Heart right ventricle (tissue), 16 donors: Measurements from ENCODE around the gene CHST12. TPM values are rescaled to one million over a fixed set of nuclear protein-coding genes. Genes with fewer than 3 reads are reported as not detected.
A peak's percentile ranks its signal among the peaks of the same experiment; 100 is the strongest.
"Not testable (repeated sequence)": the region's sequence is repeated elsewhere in the genome, so short reads cannot be mapped to it uniquely, and the experiment has no call there.

Source experiments
- ATAC-seq, 8 donors: fragments of 200-7000 bp; cut with Tn5 transposase; one replicate each; pipeline ENCODE4 v1.9.1; 2020; ENCODE audit warnings: mild to moderate bottlenecking in 8 of 8, moderate library complexity in 8 of 8, moderate number of reproducible peaks in 1 of 8
- DNase-seq, 2 donors: peaks; one replicate each; pipeline ENCODE4 v3.0.0-alpha.2; 2020
- H3K27ac ChIP-seq, 10 donors: fragments of 200-600 bp; sonication (generic) in 2 of 10; one replicate each; pipeline versions ENCODE4 v1.5.0 to v1.8.0; 2020 to 2022; ENCODE audit warnings: mild to moderate bottlenecking in 3 of 10
- H3K27me3 ChIP-seq, 7 donors: fragments of 200-600 bp; one replicate each; pipeline ENCODE4 v1.8.0; 2021 to 2022; ENCODE audit warnings: mild to moderate bottlenecking in 2 of 7
- H3K36me3 ChIP-seq, 9 donors: fragments of 200-600 bp; sonication (generic) in 1 of 9; one replicate each; pipeline versions ENCODE4 v1.5.0 to v1.8.0; 2020 to 2022; ENCODE audit warnings: mild to moderate bottlenecking in 2 of 9
- H3K4me1 ChIP-seq, 9 donors: fragments of 200-600 bp; sonication (generic) in 1 of 9; one replicate each; pipeline versions ENCODE4 v1.5.0 to v1.8.0; 2020 to 2022; ENCODE audit warnings: mild to moderate bottlenecking in 4 of 9
- H3K4me3 ChIP-seq, 10 donors: fragments of 200-600 bp; sonication (generic) in 2 of 10; one replicate each; pipeline versions ENCODE4 v1.5.0 to v1.8.0; 2020 to 2022; ENCODE audit warnings: mild to moderate bottlenecking in 7 of 10, moderate library complexity in 2 of 10
- H3K9me3 ChIP-seq, 11 donors: fragments of 200-600 bp in 10 of 11; sonication (generic) in 2 of 11; one replicate each; pipeline versions ENCODE4 v1.5.0 to v1.8.0; 2013 to 2022; ENCODE audit warnings: mild to moderate bottlenecking in 2 of 11, control low read depth in 1 of 11, moderate library complexity in 1 of 11
- WGBS, 2 donors: extraction: QIAGEN DNeasy Blood & Tissue Kit; methylation state at CpG; one replicate each; pipeline ENCODE4 v1.1.7; 2013; ENCODE audit warnings: inconsistent platforms in 1 of 2; 5-methylcytosine and 5-hydroxymethylcytosine counted together
- intact Hi-C, 10 donors: fragments of 100-400 bp; cut with DNase I; formaldehyde crosslinking; loops; one replicate each; pipeline versions ENCODE4 v1.11.1 to v1.14.2; 2022
- polyA plus RNA-seq, 2 donors: library from polyadenylated mRNA; stranded (reverse); fragments of 200-250 nt; gene quantifications; one replicate each; pipeline ENCODE4 v1.2.3, GENCODE V29; 2013
- total RNA-seq, 10 donors: library from RNA; stranded (reverse); fragmentation: NEBNext Ultra II Directional in 3 of 10; extraction: Animal tissue kit (Norgen Biotek cat#: 25700) in 3 of 10; gene quantifications; one replicate each; pipeline versions ENCODE4 v1.2.1 to v1.2.4, GENCODE V29; 2021 to 2023
- TF ChIP-seq, protein P1 (sequence below), 9 donors: fragments of 200-600 bp; sonication (generic) in 2 of 9; IDR thresholded peaks; one replicate each; pipeline versions ENCODE4 v1.5.0 to v1.8.0; 2021 to 2022; ENCODE audit warnings: antibody characterized with exemption in 9 of 9, mild to moderate bottlenecking in 5 of 9, moderate library complexity in 1 of 9
- donor health status: Arrhythmogenic right ventricular cardiomyopathy.
- donor health status: ischemic (EF 13 %, LVEDD 7.1; RV severe dilation, severe dysfunction).
- donor health status: healthy with polysubstance abuse.
- donor health status: DM: no; HTN: yes; CAD: no.
- donor health status: DM: no; HTN: no; CAD: no.
- donor health status: ischemic (EF 25% LVEDD 6.9; RV normal size, moderate dysfunction).
- donor health status: ischemic (EF 25% LVEDD 5.7; RV mildly dilated, moderate dysfunction).
- donor health status: healthy.
- donor health status: DM: yes; HTN: yes; CAD: no.
- donor health status: Ischemic cardiomyopathy.
- donor health status: ischemic (EF 35%, LVEDD 5.7; RV mildly dilated, moderate dysfunction).
- donor health status: nonischemic (EF 11% LVEDD 7.7; RV severe dilation, severe dysfunction).
- donor health status: DM: yes; HTN: yes; CAD: no.
- donor health status: PGD.
- donor health status: ischemic (EF 29% LVEDD 5.4; RV normal size, mild dysfunction).
- donor health status: nonischemic (EF 23%, LVEDD 6.1; RV moderate dilation, normal function).

CHST12 gene
- total and polyA plus RNA-seq, 12 donors: 12.4 to 17.2 (median 14.0) TPM

DNA sequence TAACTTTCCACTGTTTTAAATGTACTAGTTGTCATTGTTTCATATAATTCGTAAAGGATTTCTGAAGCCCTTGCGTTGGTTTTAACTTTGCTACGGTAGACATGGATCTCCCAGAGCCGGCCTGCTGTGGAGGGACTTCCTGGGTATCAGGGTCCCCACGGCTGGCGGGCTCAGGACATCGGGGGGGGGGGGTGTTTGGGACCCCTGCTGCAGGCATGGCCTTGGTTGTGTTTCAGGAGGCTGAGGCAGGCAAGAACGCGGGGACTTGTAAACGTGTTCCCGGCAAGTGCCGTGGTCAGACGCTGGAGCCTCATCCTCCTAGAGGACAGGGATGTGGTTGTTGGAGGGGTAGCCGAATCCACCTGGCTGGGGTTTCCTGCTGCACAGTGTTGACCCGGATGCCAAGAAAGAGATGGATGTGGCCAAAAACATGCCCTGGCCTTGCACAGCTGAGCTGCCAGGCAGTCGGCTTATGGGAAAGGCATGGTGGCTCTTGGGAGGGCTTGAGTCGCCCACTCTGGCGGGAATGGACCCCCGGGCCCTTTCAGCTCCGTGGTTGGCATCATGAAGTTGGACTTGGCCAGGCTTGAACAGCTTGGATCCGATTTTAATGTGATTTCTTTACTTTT is 21.4 kb upstream of the CHST12 start:
- no peak overlapping the region for H3K27ac ChIP-seq
- ATAC-seq (no peak), DNase-seq (no peak)
- H3K4me1 ChIP-seq: peaks cover 0 to 4% (median 0%) of the 10 kb centered on the region in 9 donors
- peaks cover 0 to 52% (median 31%) of the 10 kb centered on the region in 9 donors for H3K36me3 ChIP-seq
- WGBS, 2 donors: 89 to 92% methylated on average over 21 of the region's 21 CpGs
- intact Hi-C loops: no loop called here
- H3K4me3 ChIP-seq: no peak overlapping the region
- H3K9me3 ChIP-seq: no peaks in the 10 kb centered on the region
- TF ChIP-seq, protein P1, sequence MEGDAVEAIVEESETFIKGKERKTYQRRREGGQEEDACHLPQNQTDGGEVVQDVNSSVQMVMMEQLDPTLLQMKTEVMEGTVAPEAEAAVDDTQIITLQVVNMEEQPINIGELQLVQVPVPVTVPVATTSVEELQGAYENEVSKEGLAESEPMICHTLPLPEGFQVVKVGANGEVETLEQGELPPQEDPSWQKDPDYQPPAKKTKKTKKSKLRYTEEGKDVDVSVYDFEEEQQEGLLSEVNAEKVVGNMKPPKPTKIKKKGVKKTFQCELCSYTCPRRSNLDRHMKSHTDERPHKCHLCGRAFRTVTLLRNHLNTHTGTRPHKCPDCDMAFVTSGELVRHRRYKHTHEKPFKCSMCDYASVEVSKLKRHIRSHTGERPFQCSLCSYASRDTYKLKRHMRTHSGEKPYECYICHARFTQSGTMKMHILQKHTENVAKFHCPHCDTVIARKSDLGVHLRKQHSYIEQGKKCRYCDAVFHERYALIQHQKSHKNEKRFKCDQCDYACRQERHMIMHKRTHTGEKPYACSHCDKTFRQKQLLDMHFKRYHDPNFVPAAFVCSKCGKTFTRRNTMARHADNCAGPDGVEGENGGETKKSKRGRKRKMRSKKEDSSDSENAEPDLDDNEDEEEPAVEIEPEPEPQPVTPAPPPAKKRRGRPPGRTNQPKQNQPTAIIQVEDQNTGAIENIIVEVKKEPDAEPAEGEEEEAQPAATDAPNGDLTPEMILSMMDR (IDR thresholded peaks at IDR 0.05): no peak
- H3K27me3 ChIP-seq: no peaks in the 10 kb centered on the region

DNA sequence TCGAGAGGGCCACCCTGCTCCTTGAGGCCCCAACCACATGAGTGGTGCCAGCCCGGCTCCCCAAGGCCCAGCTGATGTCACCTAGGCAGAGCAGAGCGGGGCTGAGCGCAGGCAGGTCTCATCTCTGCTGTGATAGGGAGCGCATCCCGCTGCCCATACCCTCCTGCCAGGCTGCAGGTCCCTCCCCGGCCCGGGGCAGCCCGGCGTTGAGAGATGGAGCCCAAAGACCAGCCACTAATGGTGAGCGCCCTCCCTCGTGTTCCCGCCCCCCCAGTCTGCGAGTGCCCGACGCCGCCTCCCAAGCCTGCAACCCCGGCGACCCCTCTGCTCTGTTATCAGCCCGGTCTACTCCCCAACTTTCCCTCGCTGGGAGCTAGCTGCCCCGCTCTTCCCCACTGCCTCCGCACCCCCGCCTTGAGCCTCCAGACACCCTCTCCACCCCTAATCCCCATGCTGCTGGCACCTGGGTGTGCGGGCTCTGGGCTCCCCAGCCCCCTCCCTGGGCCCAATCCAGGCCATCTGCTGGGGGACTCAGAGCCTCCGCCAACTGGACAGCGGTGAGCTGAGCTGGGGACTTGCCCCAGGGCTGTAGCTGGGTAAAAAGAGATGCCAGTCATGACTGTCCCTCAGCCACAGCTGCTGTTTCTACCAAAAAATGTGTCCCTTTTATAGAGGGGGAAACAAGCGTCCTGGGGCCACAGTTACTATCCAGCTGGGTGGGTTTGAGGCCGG is 19.7 kb upstream of the CHST12 start:
- intact Hi-C loops: no loop called here
- H3K4me3 ChIP-seq: no peak overlapping the region
- DNase-seq: no peak
- no peak overlapping the region for H3K27ac ChIP-seq
- WGBS, 2 donors: 80 to 84% methylated on average over 29 of the region's 29 CpGs
- no peak for ATAC-seq
- no peaks in the 10 kb centered on the region for H3K27me3 ChIP-seq
- TF ChIP-seq, protein P1 (IDR thresholded peaks at IDR 0.05): no peak
- H3K9me3 ChIP-seq: no peaks in the 10 kb centered on the region
- H3K4me1 ChIP-seq: peaks cover 0 to 19% (median 8%) of the 10 kb centered on the region in 9 donors
- H3K36me3 ChIP-seq: peaks cover 0 to 45% (median 28%) of the 10 kb centered on the region in 9 donors

DNA sequence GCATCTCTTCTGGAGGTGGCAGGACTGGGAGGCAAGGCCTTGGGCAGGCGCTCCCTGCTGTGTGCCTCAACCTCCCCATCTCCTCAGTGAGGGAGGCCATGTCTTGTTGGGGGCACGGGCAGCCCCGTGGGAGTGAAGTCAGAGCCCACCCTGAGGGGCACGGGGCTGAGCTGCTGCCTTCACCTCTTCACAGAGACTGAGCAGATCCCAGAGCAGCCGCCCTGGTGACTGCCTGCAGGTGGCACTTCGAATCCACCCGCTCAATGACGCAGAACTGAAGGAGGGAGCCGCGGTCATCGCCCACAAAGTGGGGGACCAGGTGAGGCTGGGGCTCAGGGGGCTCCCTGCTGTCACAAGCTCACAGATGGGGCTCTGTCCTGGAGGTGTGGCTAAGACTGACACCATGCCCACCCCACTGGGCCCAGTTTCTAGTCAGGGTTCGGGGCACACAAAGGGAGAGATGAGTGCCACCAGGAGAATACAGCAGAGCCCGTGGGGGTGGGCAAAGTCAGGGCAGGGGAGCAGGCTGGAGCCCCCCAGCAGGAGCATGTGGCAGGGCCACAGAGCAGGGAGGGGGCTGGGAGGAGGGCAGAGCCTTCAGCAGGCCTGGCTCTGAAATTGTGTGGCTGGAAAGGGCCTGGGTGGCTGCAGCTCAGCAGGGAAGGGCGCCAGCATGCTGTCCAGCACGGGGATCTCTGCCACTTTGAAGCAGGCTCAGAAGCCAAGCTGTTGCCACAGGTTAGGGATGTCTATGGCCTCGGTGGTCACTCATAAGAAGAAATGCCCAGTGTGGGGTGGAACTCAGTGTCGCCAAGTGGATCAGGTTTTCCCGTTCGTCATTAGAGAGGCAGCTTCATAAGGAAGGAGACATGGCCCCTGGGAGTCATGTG is 18.8 kb upstream of the CHST12 start:
- intact Hi-C loops: no loop called here
- TF ChIP-seq, protein P1 (IDR thresholded peaks at IDR 0.05): peak in 1 of 9 donors; percentile 4
- no peak for ATAC-seq

DNA sequence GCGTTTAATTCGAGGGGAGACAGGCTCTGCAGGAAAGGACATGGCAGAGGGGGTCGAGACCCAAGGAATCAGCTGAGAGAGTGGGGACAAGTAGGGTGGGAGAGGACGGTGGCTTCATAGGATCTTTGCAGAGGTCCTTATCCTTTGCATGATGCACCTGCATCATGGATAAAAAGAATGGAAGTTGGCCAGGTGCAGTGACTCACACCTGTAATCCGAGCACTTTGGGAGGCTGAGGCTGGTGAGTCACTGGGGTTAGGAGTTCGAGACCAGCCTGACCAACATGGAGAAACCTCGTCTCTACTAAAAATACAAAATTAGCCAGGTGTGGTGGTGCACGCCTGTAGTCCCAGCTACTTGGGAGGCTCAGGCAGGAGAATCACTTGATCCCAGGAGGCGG is 17.3 kb upstream of the CHST12 start:
- Histone ChIP-seq H3K4me1 (peaks cover 0 to 29% (median 15%) of the 10 kb centered on the region in 9 donors), H3K36me3 (peaks cover 0 to 21% (median 6%) of the 10 kb centered on the region in 9 donors)
- intact Hi-C loops, H3K27me3 ChIP-seq, H3K4me3 ChIP-seq, DNase-seq, H3K27ac ChIP-seq, H3K9me3 ChIP-seq, ATAC-seq: not testable (repeated sequence)
- 96% methylated on average over 9 of the region's 9 CpGs for WGBS, 2 donors

More for the DNA sequence above, 18.8 kb upstream of the CHST12 start:
- peaks cover 0 to 36% (median 19%) of the 10 kb centered on the region in 9 donors for H3K36me3 ChIP-seq
- H3K27ac ChIP-seq: no peak overlapping the region
- H3K4me3 ChIP-seq: no peak overlapping the region
- no peak for DNase-seq
- no peaks in the 10 kb centered on the region for H3K27me3 ChIP-seq
- 84 to 86% methylated on average over 19 of the region's 19 CpGs for WGBS, 2 donors
- no peaks in the 10 kb centered on the region for H3K9me3 ChIP-seq
- peaks cover 0 to 19% (median 8%) of the 10 kb centered on the region in 9 donors for H3K4me1 ChIP-seq
